WTC11 (cell line): Measurements from ENCODE around the gene NEUROG1.

Experiments used
- CTCF ChIP-seq: fragments of 200-600 bp; IDR thresholded peaks from 2 replicates; pipeline ENCODE4 v1.8.0; 2022; ENCODE audit warnings: antibody characterized with exemption
- ESRRA ChIP-seq: sonication (generic); formaldehyde crosslinking; IDR thresholded peaks from 2 replicates; pipeline ENCODE4 v1.8.1; 2022; ENCODE audit warnings: mild to moderate bottlenecking, missing genetic modification reagents, borderline replicate concordance

DNA sequence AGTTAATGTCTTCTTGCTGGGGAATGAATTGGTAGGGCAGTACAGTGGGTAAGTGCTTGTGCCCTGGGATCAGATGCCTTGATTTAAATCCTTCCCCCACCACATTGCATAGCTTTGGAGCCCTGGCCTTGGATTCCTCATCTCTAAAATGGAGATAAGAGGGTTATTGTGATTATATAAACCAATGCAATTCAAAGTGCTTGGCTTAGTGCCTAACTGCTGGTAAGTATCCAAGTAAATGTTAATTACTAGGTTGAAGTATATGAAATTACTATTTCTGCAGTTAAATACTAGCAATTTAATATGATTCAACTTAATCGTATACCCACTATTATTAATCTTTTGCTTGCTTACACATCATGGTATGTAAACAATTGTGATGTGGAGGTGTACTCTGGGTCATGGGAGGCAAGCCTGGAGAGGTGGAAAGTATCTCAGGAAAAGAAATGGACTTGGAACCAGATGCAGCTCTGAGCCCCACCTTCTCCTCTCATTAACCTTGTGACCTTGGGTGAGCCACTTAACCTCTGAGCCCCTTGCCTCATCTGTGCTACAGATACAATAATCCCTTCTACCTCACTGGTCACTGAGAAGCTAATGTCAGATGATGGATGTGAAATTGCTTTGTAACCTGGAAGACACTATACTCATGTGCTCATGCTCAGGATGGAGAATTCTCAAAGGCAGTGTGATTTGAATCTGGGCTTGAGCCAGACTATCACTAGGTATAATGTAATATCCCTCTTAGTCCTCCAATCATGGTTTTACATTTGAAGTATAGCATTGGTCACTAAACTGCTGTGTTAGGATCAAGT, 23.8 kb downstream of the NEUROG1 start:
- TF ChIP-seq CTCF, result no peak
- TF ChIP-seq ESRRA (CRISPR knock-in tag), result no peak
